Fibroblast of mammary gland (primary cell): ENCODE measurements around the gene RARB.

ENCODE experiments used
- DNase-seq: peaks from one replicate; pipeline ENCODE4 v3.0.0-alpha.2; 2010; ENCODE audit warnings: low read depth
- H3K4me3 ChIP-seq: 2 replicates; pipeline ENCODE4 v1.5.1; 2011; ENCODE audit warnings: low read depth, mild to moderate bottlenecking, low read length, moderate library complexity; ENCODE audit not compliant: control insufficient read depth
- TF ChIP-seq, protein P1 (sequence below): conservative IDR thresholded peaks from 2 replicates; pipeline ENCODE4 v1.5.1; 2011; ENCODE audit warnings: low read depth, low read length, inconsistent platforms; ENCODE audit not compliant: control insufficient read depth, insufficient read depth

RARB gene

GRCh38 chr3:25565807-25566206, 137.7 kb downstream of the RARB start:
- TF ChIP-seq, protein P1, sequence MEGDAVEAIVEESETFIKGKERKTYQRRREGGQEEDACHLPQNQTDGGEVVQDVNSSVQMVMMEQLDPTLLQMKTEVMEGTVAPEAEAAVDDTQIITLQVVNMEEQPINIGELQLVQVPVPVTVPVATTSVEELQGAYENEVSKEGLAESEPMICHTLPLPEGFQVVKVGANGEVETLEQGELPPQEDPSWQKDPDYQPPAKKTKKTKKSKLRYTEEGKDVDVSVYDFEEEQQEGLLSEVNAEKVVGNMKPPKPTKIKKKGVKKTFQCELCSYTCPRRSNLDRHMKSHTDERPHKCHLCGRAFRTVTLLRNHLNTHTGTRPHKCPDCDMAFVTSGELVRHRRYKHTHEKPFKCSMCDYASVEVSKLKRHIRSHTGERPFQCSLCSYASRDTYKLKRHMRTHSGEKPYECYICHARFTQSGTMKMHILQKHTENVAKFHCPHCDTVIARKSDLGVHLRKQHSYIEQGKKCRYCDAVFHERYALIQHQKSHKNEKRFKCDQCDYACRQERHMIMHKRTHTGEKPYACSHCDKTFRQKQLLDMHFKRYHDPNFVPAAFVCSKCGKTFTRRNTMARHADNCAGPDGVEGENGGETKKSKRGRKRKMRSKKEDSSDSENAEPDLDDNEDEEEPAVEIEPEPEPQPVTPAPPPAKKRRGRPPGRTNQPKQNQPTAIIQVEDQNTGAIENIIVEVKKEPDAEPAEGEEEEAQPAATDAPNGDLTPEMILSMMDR: no peak
- no peak overlapping the region for H3K4me3 ChIP-seq
- DNase-seq: no peak

DNA sequence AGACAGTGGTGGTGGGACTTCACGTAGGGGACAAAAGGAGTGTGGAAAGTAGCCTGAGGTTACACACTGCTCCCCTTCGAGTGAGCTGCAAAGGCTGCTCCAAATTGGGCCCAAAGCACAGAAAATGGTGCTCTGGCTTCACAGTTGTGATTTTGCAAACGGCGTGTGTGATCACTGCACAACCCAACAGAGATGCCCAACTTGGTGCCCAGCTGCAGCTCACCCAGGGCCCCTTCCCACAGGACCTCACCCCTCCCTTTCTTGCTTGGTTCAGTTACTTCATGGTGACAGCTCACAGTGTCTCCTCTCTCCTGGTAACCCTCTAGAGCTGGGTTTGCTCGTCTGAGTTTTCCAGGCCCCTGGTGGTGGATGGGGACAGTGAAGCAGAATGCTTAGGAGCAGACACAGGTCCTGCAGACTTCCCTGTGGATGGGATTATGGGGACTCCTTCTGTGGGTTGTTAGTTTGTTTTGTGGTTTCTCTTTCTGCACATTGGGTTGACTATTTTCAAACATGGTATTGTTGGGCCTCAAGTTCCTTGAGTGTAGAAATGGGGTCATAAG, 138.4 kb downstream of the RARB start:
- DNase-seq: no peak
- no peak overlapping the region for H3K4me3 ChIP-seq
- TF ChIP-seq, protein P1: no peak

DNA sequence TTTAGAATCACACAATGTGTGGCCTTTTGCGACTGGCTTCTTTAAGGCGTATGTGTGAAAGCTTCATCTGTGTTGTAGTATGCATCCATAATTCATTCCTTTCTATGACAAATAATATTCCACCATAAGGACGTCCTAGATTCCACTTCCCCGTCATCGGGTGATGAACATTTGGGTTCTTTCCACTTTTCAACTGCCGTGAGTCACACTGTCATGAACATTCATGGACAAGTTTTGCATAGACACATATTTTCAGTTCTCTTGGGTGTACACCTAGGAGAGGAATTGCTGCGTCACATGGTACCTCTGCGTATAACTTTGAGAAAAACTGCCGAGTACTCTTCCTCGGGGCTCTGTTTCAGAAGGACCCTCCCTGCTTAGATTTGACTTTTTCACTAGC, 139.3 kb downstream of the RARB start:
- H3K4me3 ChIP-seq: no peak overlapping the region
- DNase-seq: no peak
- TF ChIP-seq, protein P1: no peak

- no peak overlapping the region for H3K4me3 ChIP-seq
- TF ChIP-seq, protein P1: no peak
- DNase-seq: no peak
These were observed 139.9 kb downstream of the RARB start for GRCh38 chr3:25567806-25568524.

DNA sequence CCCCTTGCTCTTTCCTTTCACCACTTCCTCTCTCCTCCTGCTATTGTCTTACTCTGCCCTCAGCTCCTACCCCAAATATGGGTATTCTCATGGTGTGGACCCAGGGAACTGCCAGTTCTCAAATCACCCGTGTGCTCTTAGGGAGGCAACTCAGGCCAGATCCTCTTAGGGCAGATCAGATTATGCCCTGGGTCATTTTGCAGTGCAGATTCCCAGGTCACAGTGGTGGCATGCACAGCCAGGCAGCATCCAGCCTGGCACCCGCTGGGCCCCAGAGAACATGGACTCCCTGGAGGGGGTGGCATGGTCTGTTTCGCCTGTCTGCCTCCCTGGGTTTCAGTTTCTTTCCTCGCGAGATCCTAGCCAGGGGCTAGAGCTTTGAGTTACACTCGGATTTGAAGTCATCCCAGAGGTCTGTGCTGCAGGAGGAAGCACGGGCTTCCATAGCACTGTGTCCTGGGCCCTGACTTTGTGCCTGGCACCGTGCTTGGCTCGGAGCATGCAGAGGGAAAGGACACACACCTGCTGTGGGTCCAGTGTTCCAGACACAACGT, 140.5 kb downstream of the RARB start:
- no peak for DNase-seq

DNA sequence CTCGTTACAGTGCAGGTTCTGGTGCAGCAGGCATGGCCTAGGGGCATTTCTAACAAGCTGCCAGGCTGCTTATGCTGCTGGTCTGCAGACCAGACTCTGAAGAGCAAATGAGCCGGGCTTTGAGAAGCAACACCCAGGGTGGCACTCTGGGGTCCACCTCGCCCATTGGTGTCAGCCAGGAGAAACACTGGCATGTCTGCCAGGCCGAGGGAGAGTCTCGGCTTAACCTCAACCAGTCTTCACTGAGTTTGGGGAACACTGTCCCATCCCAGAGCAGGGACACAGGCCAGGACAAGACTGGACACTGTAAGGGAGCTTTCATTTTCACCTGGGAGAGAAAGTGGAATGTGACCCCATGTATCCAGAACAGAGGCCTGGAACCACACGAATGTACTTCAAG, 143.2 kb downstream of the RARB start:
- H3K4me3 ChIP-seq: no peak overlapping the region
- TF ChIP-seq, protein P1: no peak
- DNase-seq: no peak

More for the DNA sequence above, 140.5 kb downstream of the RARB start:
- no peak overlapping the region for H3K4me3 ChIP-seq
- TF ChIP-seq, protein P1: no peak
